B cell (primary cell): ENCODE measurements around the gene CNN1.

Experiments used
- CTCF ChIP-seq: fragments of 200-600 bp; IDR thresholded peaks from one replicate; pipeline ENCODE4 v1.8.0; 2022; ENCODE audit warnings: antibody characterized with exemption, mild to moderate bottlenecking
- EZH2 ChIP-seq: IDR thresholded peaks from 2 replicates; pipeline ENCODE4 v1.6.1; 2012; ENCODE audit warnings: borderline replicate concordance, low read depth, mild to moderate bottlenecking, moderate library complexity, low read length; ENCODE audit not compliant: insufficient read depth, poor library complexity, severe bottlenecking

DNA sequence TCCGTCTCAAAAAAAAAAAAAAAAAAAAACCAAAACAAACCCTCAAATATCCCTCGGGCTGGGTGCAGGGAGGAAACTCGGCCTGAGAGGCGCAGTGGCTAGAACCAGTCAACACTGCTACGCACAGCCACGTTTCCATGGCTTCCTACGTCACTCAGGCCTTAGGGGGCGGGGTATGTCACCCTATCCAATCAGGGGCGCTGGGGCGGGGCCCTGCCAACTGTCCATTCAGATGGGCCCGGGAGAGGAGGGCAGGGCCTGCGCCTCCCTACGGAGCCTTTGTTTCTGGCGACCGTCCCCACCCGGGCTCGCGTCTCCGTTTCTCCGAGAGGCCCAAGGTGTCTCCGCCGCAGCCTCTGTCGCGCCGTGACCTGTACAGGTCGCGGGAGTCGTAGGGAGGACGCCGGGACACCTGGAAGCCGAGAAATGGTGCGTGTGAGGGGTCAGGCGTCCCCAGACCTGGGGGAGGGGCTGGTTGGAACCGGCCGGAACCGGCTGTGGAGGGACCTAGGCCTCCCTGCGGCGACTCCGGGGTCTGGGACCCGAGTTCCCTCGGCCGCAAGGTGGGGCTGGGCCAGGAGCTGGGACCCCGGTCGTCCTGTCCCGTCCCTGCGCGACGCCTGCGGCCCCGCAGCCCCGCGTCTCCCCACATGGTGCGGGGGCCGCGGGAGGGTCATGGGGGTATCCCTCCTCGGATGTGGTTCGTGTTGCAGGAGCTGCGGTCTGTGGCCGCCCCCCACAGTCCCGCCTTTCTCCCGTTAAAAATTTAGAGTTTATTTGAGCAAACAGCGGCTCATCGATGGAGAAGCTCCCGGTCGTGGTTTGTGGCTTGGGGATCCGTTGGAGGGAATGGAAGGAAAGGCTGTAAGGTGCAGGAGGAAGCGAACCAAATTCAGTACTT is 58.8 kb downstream of the CNN1 start, which contains the start of gene ZNF627:
- TF ChIP-seq CTCF (no peak), EZH2 (no peak)
